ENCODE results near the gene TMED1.

Gene TMED1

GRCh38 chr19:10819124-10820060 is 16.6 kb downstream of the TMED1 start:
- no peaks in the 10 kb centered on the region for H3K9me3 ChIP-seq (ENCODE audit: control insufficient read depth in 2 of 2, low read length in 2 of 2)
- no peak overlapping the region for H3K27ac ChIP-seq (ENCODE audit: low read depth in 2 of 2, low read length in 2 of 2)
- H3K9ac ChIP-seq (ENCODE audit: low read depth in 1 of 2, low read length in 2 of 2): no peak overlapping the region
- H3K4me3 ChIP-seq (ENCODE audit: low read length in 2 of 2): no peak overlapping the region
- H3K27me3 ChIP-seq (ENCODE audit: control insufficient read depth in 2 of 2, insufficient read depth in 2 of 2, low read length in 2 of 2): no peaks in the 10 kb centered on the region
- H3K4me1 ChIP-seq (ENCODE audit: control insufficient read depth in 2 of 2, insufficient read depth in 2 of 2, low read length in 2 of 2): peaks cover 0 to 3% of the 10 kb centered on the region in 2 donors
- peaks cover 57 to 71% of the 10 kb centered on the region in 2 donors for H3K36me3 ChIP-seq (ENCODE audit: control insufficient read depth in 2 of 2, insufficient read depth in 2 of 2, low read length in 2 of 2)

- Histone ChIP-seq H3K4me1 (ENCODE audit: control insufficient read depth in 2 of 2, insufficient read depth in 2 of 2, low read length in 2 of 2) (peaks cover 0 to 3% of the 10 kb centered on the region in 2 donors), H3K27me3 (ENCODE audit: control insufficient read depth in 2 of 2, insufficient read depth in 2 of 2, low read length in 2 of 2) (no peaks in the 10 kb centered on the region), H3K36me3 (ENCODE audit: control insufficient read depth in 2 of 2, insufficient read depth in 2 of 2, low read length in 2 of 2) (peaks cover 51 to 67% of the 10 kb centered on the region in 2 donors), H3K27ac (ENCODE audit: low read depth in 2 of 2, low read length in 2 of 2) (peak overlapping the region; percentile 64 to 74), H3K9me3 (ENCODE audit: control insufficient read depth in 2 of 2, low read length in 2 of 2) (no peaks in the 10 kb centered on the region), H3K9ac (ENCODE audit: low read depth in 1 of 2, low read length in 2 of 2) (no peak overlapping the region), H3K4me3 (ENCODE audit: low read length in 2 of 2) (no peak overlapping the region)
These were observed 17.5 kb downstream of the TMED1 start for GRCh38 chr19:10818301-10819123.

GRCh38 chr19:10817291-10818038 is 18.5 kb downstream of the TMED1 start:
- peaks cover 56 to 74% of the 10 kb centered on the region in 2 donors for H3K36me3 ChIP-seq (ENCODE audit: control insufficient read depth in 2 of 2, insufficient read depth in 2 of 2, low read length in 2 of 2)
- H3K27ac ChIP-seq (ENCODE audit: low read depth in 2 of 2, low read length in 2 of 2): peak overlapping the region; percentile 70 to 74
- no peaks in the 10 kb centered on the region for H3K9me3 ChIP-seq (ENCODE audit: control insufficient read depth in 2 of 2, low read length in 2 of 2)
- H3K9ac ChIP-seq (ENCODE audit: low read depth in 1 of 2, low read length in 2 of 2): peak overlapping the region; percentile 45 to 56
- H3K27me3 ChIP-seq (ENCODE audit: control insufficient read depth in 2 of 2, insufficient read depth in 2 of 2, low read length in 2 of 2): no peaks in the 10 kb centered on the region
- H3K4me1 ChIP-seq (ENCODE audit: control insufficient read depth in 2 of 2, insufficient read depth in 2 of 2, low read length in 2 of 2): peaks cover 3 to 5% of the 10 kb centered on the region in 2 donors
- H3K4me3 ChIP-seq (ENCODE audit: low read length in 2 of 2): peak overlapping the region; percentile 37

GRCh38 chr19:10816691-10817090 is 19.3 kb downstream of the TMED1 start:
- peak overlapping the region; percentile 70 to 74 for H3K27ac ChIP-seq (ENCODE audit: low read depth in 2 of 2, low read length in 2 of 2)
- no peaks in the 10 kb centered on the region for H3K27me3 ChIP-seq (ENCODE audit: control insufficient read depth in 2 of 2, insufficient read depth in 2 of 2, low read length in 2 of 2)
- H3K4me3 ChIP-seq (ENCODE audit: low read length in 2 of 2): peak overlapping the region; percentile 7 to 37
- peak overlapping the region; percentile 35 to 56 for H3K9ac ChIP-seq (ENCODE audit: low read depth in 1 of 2, low read length in 2 of 2)
- peaks cover 3 to 5% of the 10 kb centered on the region in 2 donors for H3K4me1 ChIP-seq (ENCODE audit: control insufficient read depth in 2 of 2, insufficient read depth in 2 of 2, low read length in 2 of 2)
- H3K36me3 ChIP-seq (ENCODE audit: control insufficient read depth in 2 of 2, insufficient read depth in 2 of 2, low read length in 2 of 2): peaks cover 61 to 71% of the 10 kb centered on the region in 2 donors
- H3K9me3 ChIP-seq (ENCODE audit: control insufficient read depth in 2 of 2, low read length in 2 of 2): no peaks in the 10 kb centered on the region

- peak overlapping the region in 1 of 2 donors; percentile 7 for H3K4me3 ChIP-seq (ENCODE audit: low read length in 2 of 2)
- peaks cover 60 to 76% of the 10 kb centered on the region in 2 donors for H3K36me3 ChIP-seq (ENCODE audit: control insufficient read depth in 2 of 2, insufficient read depth in 2 of 2, low read length in 2 of 2)
- peak overlapping the region; percentile 24 to 35 for H3K9ac ChIP-seq (ENCODE audit: low read depth in 1 of 2, low read length in 2 of 2)
- H3K9me3 ChIP-seq (ENCODE audit: control insufficient read depth in 2 of 2, low read length in 2 of 2): no peaks in the 10 kb centered on the region
- peaks cover 3 to 5% of the 10 kb centered on the region in 2 donors for H3K4me1 ChIP-seq (ENCODE audit: control insufficient read depth in 2 of 2, insufficient read depth in 2 of 2, low read length in 2 of 2)
- H3K27me3 ChIP-seq (ENCODE audit: control insufficient read depth in 2 of 2, insufficient read depth in 2 of 2, low read length in 2 of 2): no peaks in the 10 kb centered on the region
- peak overlapping the region; percentile 70 to 74 for H3K27ac ChIP-seq (ENCODE audit: low read depth in 2 of 2, low read length in 2 of 2)
These were observed 19.9 kb downstream of the TMED1 start for GRCh38 chr19:10815969-10816644.

GRCh38 chr19:10815007-10815536 is 20.9 kb downstream of the TMED1 start:
- Histone ChIP-seq H3K4me1 (ENCODE audit: control insufficient read depth in 2 of 2, insufficient read depth in 2 of 2, low read length in 2 of 2) (peaks cover 3 to 5% of the 10 kb centered on the region in 2 donors), H3K4me3 (ENCODE audit: low read length in 2 of 2) (no peak overlapping the region), H3K27ac (ENCODE audit: low read depth in 2 of 2, low read length in 2 of 2) (peak overlapping the region in 1 of 2 donors; percentile 32), H3K27me3 (ENCODE audit: control insufficient read depth in 2 of 2, insufficient read depth in 2 of 2, low read length in 2 of 2) (no peaks in the 10 kb centered on the region), H3K36me3 (ENCODE audit: control insufficient read depth in 2 of 2, insufficient read depth in 2 of 2, low read length in 2 of 2) (peaks cover 60 to 76% of the 10 kb centered on the region in 2 donors), H3K9me3 (ENCODE audit: control insufficient read depth in 2 of 2, low read length in 2 of 2) (no peaks in the 10 kb centered on the region), H3K9ac (ENCODE audit: low read depth in 1 of 2, low read length in 2 of 2) (no peak overlapping the region)

GRCh38 chr19:10812902-10813404 is 23.1 kb downstream of the TMED1 start:
- H3K36me3 ChIP-seq (ENCODE audit: control insufficient read depth in 2 of 2, insufficient read depth in 2 of 2, low read length in 2 of 2): peaks cover 71 to 72% of the 10 kb centered on the region in 2 donors
- no peaks in the 10 kb centered on the region for H3K27me3 ChIP-seq (ENCODE audit: control insufficient read depth in 2 of 2, insufficient read depth in 2 of 2, low read length in 2 of 2)
- H3K4me1 ChIP-seq (ENCODE audit: control insufficient read depth in 2 of 2, insufficient read depth in 2 of 2, low read length in 2 of 2): peaks cover 3 to 5% of the 10 kb centered on the region in 2 donors
- no peaks in the 10 kb centered on the region for H3K9me3 ChIP-seq (ENCODE audit: control insufficient read depth in 2 of 2, low read length in 2 of 2)
- H3K4me3 ChIP-seq (ENCODE audit: low read length in 2 of 2): no peak overlapping the region
- no peak overlapping the region for H3K9ac ChIP-seq (ENCODE audit: low read depth in 1 of 2, low read length in 2 of 2)
- no peak overlapping the region for H3K27ac ChIP-seq (ENCODE audit: low read depth in 2 of 2, low read length in 2 of 2)

- Histone ChIP-seq H3K4me3 (ENCODE audit: low read length in 2 of 2) (no peak overlapping the region), H3K4me1 (ENCODE audit: control insufficient read depth in 2 of 2, insufficient read depth in 2 of 2, low read length in 2 of 2) (peaks cover 3 to 5% of the 10 kb centered on the region in 2 donors), H3K9me3 (ENCODE audit: control insufficient read depth in 2 of 2, low read length in 2 of 2) (no peaks in the 10 kb centered on the region), H3K27me3 (ENCODE audit: control insufficient read depth in 2 of 2, insufficient read depth in 2 of 2, low read length in 2 of 2) (no peaks in the 10 kb centered on the region), H3K36me3 (ENCODE audit: control insufficient read depth in 2 of 2, insufficient read depth in 2 of 2, low read length in 2 of 2) (peaks cover 68 to 75% of the 10 kb centered on the region in 2 donors), H3K9ac (ENCODE audit: low read depth in 1 of 2, low read length in 2 of 2) (no peak overlapping the region), H3K27ac (ENCODE audit: low read depth in 2 of 2, low read length in 2 of 2) (no peak overlapping the region)
These were observed 23.8 kb downstream of the TMED1 start for GRCh38 chr19:10812196-10812595.
